Adipocyte (in vitro differentiated cells): ENCODE data around the gene DNAH7.
A peak's percentile ranks its signal among the peaks of the same experiment; 100 is the strongest.

ENCODE experiments used
- DNase-seq: peaks from one replicate; pipeline ENCODE4 v3.0.0-alpha.2; 2015; ENCODE audit warnings: low read depth
- H3K27me3 ChIP-seq: replicated peaks from 2 replicates; pipeline ENCODE4 v1.7.0; 2013; ENCODE audit warnings: mild to moderate bottlenecking, low read length, moderate library complexity; ENCODE audit not compliant: control insufficient read depth, insufficient read depth
- H3K36me3 ChIP-seq: 2 replicates; pipeline ENCODE4 v1.7.0; 2013; ENCODE audit warnings: low read length, mild to moderate bottlenecking, moderate library complexity; ENCODE audit not compliant: control insufficient read depth, insufficient read depth, severe bottlenecking
- H3K4me1 ChIP-seq: 2 replicates; pipeline ENCODE4 v1.7.0; 2013; ENCODE audit warnings: mild to moderate bottlenecking, low read length, moderate library complexity; ENCODE audit not compliant: control insufficient read depth, insufficient read depth
- H3K4me3 ChIP-seq: 2 replicates; pipeline ENCODE4 v1.7.0; 2013; ENCODE audit warnings: mild to moderate bottlenecking, low read length, moderate library complexity
- H3K9ac ChIP-seq: 2 replicates; pipeline ENCODE4 v1.7.0; 2013; ENCODE audit warnings: mild to moderate bottlenecking, low read length, moderate library complexity
- H3K9me3 ChIP-seq: 2 replicates; pipeline ENCODE4 v1.7.0; 2013; ENCODE audit warnings: mild to moderate bottlenecking, low read length, moderate library complexity; ENCODE audit not compliant: control insufficient read depth

Gene DNAH7

DNA sequence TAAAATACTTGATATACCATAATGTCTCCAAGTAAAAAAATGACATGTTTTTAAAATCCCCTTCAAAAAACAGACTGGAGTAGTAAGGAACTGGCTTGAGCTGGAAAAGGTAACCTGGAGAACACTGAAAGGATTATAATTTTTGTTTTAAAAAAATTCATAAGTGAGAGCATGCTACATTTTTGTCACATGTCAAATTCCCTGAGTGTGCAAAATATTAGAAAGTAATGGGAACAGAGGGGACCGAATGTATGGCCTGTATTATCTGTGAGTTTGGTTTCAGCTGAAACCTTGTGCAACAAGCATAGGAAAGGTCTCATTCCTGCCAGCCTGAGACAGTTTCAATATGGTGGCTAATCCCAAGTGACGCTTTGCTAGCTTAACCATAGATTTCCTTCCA, 209.1 kb downstream of the DNAH7 start:
- Histone ChIP-seq H3K9ac (no peak overlapping the region), H3K4me3 (no peak overlapping the region), H3K36me3 (no peaks in the 10 kb centered on the region), H3K9me3 (no peaks in the 10 kb centered on the region), H3K4me1 (peaks cover 5% of the 10 kb centered on the region), H3K27me3 (no peaks in the 10 kb centered on the region)
- no peak for DNase-seq

GRCh38 chr2:195857132-195857531, 211.5 kb downstream of the DNAH7 start:
- Histone ChIP-seq H3K4me1 (peaks cover 2% of the 10 kb centered on the region), H3K36me3 (no peaks in the 10 kb centered on the region), H3K4me3 (no peak overlapping the region), H3K9me3 (no peaks in the 10 kb centered on the region), H3K9ac (no peak overlapping the region), H3K27me3 (no peaks in the 10 kb centered on the region)
- DNase-seq, result no peak

DNA sequence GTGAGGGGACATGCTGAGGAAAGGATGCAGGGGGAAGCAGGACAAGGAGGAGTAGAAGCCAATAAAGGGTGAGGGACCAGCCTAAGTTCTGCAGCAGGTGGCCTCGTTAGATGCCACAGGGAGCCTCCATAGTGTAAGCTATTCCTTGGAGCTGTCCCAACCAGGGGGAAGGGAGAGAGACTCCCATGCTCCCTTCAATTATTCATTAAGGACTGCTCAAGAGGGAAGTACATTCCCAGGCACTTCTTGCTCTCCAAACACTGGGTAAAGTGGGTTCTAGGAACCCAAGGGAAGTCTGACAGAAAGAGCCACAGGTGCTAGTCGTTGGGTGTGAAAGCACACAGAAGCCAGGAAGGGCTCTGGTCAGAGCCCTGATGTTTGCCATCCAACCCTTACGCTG, 217.9 kb downstream of the DNAH7 start:
- Histone ChIP-seq H3K4me3 (no peak overlapping the region), H3K9me3 (no peaks in the 10 kb centered on the region), H3K9ac (no peak overlapping the region), H3K36me3 (no peaks in the 10 kb centered on the region), H3K4me1 (no peaks in the 10 kb centered on the region), H3K27me3 (no peaks in the 10 kb centered on the region)
- no peak for DNase-seq

DNA sequence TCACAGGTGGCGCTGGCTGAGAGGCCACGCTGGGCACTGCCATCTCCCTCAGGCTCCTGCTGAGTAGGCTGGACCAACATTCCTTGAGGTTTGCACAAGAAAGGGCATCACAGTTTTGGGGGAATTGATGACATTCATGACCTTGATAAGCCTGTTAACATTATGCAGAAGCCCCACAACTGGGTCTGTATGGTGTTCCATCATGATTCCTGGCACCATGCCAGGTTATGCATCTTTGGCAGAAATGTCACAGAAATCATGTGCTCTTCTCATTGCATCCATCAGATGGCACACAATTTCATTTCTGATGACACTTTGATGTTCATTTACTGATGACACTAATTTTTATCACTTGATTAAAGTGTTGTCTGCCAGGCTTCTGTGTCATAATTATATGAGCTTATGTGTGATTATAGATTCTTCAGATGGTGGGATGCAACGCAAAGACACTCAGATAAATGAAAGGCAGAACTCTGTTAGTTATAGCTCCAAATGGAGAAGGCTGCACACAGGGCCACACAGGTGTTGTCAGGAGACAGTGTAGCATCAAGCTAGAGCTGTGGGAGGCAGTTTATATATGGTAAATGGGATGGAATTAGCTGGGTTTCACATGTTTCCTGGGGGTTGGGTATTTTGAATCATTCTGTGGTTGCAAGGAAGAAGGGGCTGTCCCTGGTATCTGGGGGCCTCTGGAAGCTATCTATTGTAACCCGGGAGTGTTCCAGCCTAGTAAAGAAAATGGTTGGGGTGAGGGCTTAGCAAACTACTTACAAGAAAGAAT, 220.3 kb downstream of the DNAH7 start:
- Histone ChIP-seq H3K9ac (no peak overlapping the region), H3K27me3 (no peaks in the 10 kb centered on the region), H3K9me3 (no peaks in the 10 kb centered on the region), H3K36me3 (no peaks in the 10 kb centered on the region), H3K4me1 (no peaks in the 10 kb centered on the region), H3K4me3 (no peak overlapping the region)
- no peak for DNase-seq

GRCh38 chr2:195842932-195843331, 225.7 kb downstream of the DNAH7 start:
- DNase-seq, result peak; percentile 22
- no peaks in the 10 kb centered on the region for H3K36me3 ChIP-seq
- no peaks in the 10 kb centered on the region for H3K27me3 ChIP-seq
- peak overlapping the region; percentile 64 for H3K4me3 ChIP-seq
- H3K9me3 ChIP-seq, result no peaks in the 10 kb centered on the region
- H3K9ac ChIP-seq, result no peak overlapping the region
- peaks cover under 1% of the 10 kb centered on the region for H3K4me1 ChIP-seq

DNA sequence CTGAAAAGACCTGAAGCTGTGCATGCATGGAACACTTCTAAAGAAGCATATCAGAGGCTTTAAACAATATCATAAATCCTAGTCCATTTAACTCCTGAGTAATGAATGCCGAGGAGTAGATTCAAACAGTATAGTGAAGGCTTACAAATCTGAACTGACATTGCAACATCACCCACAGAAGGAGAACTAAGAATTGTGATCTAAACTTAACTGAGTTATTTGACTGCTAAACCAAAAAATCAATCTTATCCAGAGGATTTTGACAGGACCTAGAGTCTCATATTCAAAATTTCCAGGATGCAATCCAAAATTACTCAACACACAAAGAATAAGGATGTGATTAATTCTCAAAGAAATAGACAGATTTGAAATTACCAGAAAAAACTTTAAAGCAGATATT, 230.6 kb downstream of the DNAH7 start:
- Histone ChIP-seq H3K9ac (peak overlapping the region; percentile 22), H3K4me3 (peak overlapping the region; percentile 39), H3K9me3 (no peaks in the 10 kb centered on the region), H3K4me1 (peaks cover 10% of the 10 kb centered on the region), H3K36me3 (no peaks in the 10 kb centered on the region), H3K27me3 (no peaks in the 10 kb centered on the region)
- peak; percentile 71 for DNase-seq

GRCh38 chr2:195836002-195836401, 232.6 kb downstream of the DNAH7 start:
- no peaks in the 10 kb centered on the region for H3K27me3 ChIP-seq
- no peak overlapping the region for H3K9ac ChIP-seq

DNA sequence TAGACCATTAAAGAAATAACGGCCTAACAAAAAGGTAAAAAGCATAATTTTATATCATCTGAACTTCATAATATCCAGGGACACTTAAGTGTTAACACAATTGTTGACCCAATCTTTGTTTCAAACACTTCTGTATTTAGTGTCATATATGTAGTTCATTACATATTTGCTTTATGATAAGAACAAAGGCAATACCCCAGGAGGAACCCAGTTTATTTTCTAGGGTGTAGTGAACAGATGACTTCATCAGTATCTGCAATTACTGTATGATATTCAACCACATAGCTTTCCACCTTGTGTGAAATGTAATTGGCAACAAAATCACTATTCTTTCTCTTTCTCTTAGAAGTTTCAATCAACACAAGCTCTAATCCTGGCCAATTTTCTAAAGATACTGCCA, 233.8 kb downstream of the DNAH7 start:
- no peak for DNase-seq
- H3K27me3 ChIP-seq, result no peaks in the 10 kb centered on the region
- H3K4me3 ChIP-seq, result no peak overlapping the region
- H3K9me3 ChIP-seq, result no peaks in the 10 kb centered on the region
- H3K9ac ChIP-seq, result no peak overlapping the region
- no peaks in the 10 kb centered on the region for H3K36me3 ChIP-seq
- H3K4me1 ChIP-seq, result peaks cover 10% of the 10 kb centered on the region

More at GRCh38 chr2:195836002-195836401, 232.6 kb downstream of the DNAH7 start:
- Histone ChIP-seq H3K9me3 (no peaks in the 10 kb centered on the region), H3K4me3 (no peak overlapping the region), H3K36me3 (no peaks in the 10 kb centered on the region), H3K4me1 (peaks cover 10% of the 10 kb centered on the region)
- DNase-seq, result no peak

- Histone ChIP-seq H3K27me3 (no peaks in the 10 kb centered on the region), H3K4me1 (no peaks in the 10 kb centered on the region), H3K9ac (no peak overlapping the region), H3K9me3 (no peaks in the 10 kb centered on the region), H3K4me3 (no peak overlapping the region), H3K36me3 (no peaks in the 10 kb centered on the region)
- DNase-seq, result no peak
Observed at GRCh38 chr2:195830968-195831950, 237.4 kb downstream of the DNAH7 start.

DNA sequence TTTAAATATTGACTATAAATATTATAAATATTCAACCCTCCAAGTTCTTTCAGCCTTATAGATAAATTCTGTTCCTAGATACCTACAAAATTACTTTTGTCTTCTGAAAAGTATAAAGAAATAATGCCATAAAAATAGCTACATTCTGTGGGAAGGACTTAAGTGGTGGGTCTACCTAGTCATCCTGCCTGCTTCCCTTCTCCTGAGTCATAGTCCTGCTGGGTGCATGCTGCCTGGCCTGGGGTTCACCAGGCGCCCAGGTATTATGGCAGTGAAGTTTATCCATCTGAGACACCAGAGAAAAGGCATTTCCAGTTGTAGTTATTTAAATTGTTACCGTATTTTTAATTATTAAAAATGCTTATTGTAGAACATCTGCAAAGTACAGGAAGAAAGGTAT, 244.2 kb downstream of the DNAH7 start:
- Histone ChIP-seq H3K4me3 (no peak overlapping the region), H3K4me1 (peaks cover 19% of the 10 kb centered on the region), H3K9ac (no peak overlapping the region), H3K27me3 (no peaks in the 10 kb centered on the region), H3K9me3 (no peaks in the 10 kb centered on the region), H3K36me3 (no peaks in the 10 kb centered on the region)
- no peak for DNase-seq

DNA sequence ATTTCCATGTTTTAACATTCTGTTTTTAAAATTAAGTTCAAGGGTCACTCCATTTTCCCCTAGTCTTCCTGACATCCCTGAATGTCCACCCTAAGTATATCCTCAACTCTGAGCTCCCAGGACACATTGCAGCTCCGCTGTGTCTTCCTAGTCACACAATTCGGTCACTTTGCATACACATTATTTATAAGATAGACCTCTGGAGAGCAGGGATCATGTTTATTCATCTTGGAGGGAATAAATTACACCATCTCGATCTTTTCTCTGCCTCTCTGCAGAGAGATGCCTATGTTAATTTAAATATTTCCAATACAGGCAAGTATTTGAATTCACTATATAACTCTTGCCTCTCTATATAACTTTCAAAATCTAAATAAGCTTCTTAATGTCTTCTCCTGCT, 245.4 kb downstream of the DNAH7 start:
- Histone ChIP-seq H3K4me1 (peaks cover 24% of the 10 kb centered on the region), H3K9ac (no peak overlapping the region), H3K9me3 (no peaks in the 10 kb centered on the region), H3K4me3 (no peak overlapping the region), H3K27me3 (no peaks in the 10 kb centered on the region), H3K36me3 (no peaks in the 10 kb centered on the region)
- no peak for DNase-seq
